ENCODE measurements around the gene ACTL10. TPM values are rescaled to one million over a fixed set of nuclear protein-coding genes. Genes with fewer than 3 reads are reported as not detected.

ACTL10 gene
- total and polyA plus RNA-seq, 2 of the 13 experiments (the other 11 are each of a cell fraction or from before 2014, with no cell fraction given): not detected

- 0 out of 2 replicates have a peak, but pooled peaks have one; percentile 65 for TF ChIP-seq SNAPC2 (CRISPR knock-in tag; IDR thresholded peaks at IDR 0.05)
- no peak for TF ChIP-seq ZFX (CRISPR knock-in tag; IDR thresholded peaks at IDR 0.05; ENCODE audit: low read depth)
- no peak for TF ChIP-seq CTCF (CRISPR knock-in tag; IDR thresholded peaks at IDR 0.05)
- TF ChIP-seq PRDM4 (CRISPR knock-in tag; IDR thresholded peaks at IDR 0.05; ENCODE audit: borderline replicate concordance): no peak
- no peak for TF ChIP-seq IRF9 (CRISPR knock-in tag; IDR thresholded peaks at IDR 0.05; ENCODE audit: borderline replicate concordance)
- no peak for TF ChIP-seq TOPORS (CRISPR knock-in tag; IDR thresholded peaks at IDR 0.05)
- no peak for TF ChIP-seq WIZ (CRISPR knock-in tag; IDR thresholded peaks at IDR 0.05)
- TF ChIP-seq GTF3A (CRISPR knock-in tag; conservative IDR thresholded peaks at IDR 0.05): no peak
- TF ChIP-seq ZNF225 (CRISPR knock-in tag; IDR thresholded peaks at IDR 0.05): no peak
- TF ChIP-seq SP2 (CRISPR knock-in tag; IDR thresholded peaks at IDR 0.05): no peak
- TF ChIP-seq, protein P1, sequence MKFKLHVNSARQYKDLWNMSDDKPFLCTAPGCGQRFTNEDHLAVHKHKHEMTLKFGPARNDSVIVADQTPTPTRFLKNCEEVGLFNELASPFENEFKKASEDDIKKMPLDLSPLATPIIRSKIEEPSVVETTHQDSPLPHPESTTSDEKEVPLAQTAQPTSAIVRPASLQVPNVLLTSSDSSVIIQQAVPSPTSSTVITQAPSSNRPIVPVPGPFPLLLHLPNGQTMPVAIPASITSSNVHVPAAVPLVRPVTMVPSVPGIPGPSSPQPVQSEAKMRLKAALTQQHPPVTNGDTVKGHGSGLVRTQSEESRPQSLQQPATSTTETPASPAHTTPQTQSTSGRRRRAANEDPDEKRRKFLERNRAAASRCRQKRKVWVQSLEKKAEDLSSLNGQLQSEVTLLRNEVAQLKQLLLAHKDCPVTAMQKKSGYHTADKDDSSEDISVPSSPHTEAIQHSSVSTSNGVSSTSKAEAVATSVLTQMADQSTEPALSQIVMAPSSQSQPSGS (CRISPR knock-in tag; IDR thresholded peaks at IDR 0.05): no peak
- no peak for TF ChIP-seq MED1 (CRISPR knock-in tag; IDR thresholded peaks at IDR 0.05)
- TF ChIP-seq SPEN (CRISPR knock-in tag; IDR thresholded peaks at IDR 0.05; ENCODE audit: low read depth): no peak
- no peak for TF ChIP-seq JUNB (CRISPR knock-in tag; IDR thresholded peaks at IDR 0.05; ENCODE audit: borderline replicate concordance)
- TF ChIP-seq ZFP90 (CRISPR knock-in tag; IDR thresholded peaks at IDR 0.05; ENCODE audit: borderline replicate concordance): 0 out of 2 replicates have a peak, but pooled peaks have one; percentile 16
- TF ChIP-seq, protein P2, sequence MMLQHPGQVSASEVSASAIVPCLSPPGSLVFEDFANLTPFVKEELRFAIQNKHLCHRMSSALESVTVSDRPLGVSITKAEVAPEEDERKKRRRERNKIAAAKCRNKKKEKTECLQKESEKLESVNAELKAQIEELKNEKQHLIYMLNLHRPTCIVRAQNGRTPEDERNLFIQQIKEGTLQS (CRISPR knock-in tag; IDR thresholded peaks at IDR 0.05): no peak
- TF ChIP-seq BATF2 (CRISPR knock-in tag; IDR thresholded peaks at IDR 0.05): no peak
- TF ChIP-seq ZNF816 (CRISPR knock-in tag; IDR thresholded peaks at IDR 0.05; ENCODE audit: borderline replicate concordance): no peak
- TF ChIP-seq ZNF337 (CRISPR knock-in tag; IDR thresholded peaks at IDR 0.05; ENCODE audit: borderline replicate concordance, low read depth): no peak
- TF ChIP-seq MYC (CRISPR knock-in tag; IDR thresholded peaks at IDR 0.05; ENCODE audit: borderline replicate concordance): no peak
These were observed 12.7 kb upstream of the ACTL10 start (continued) for GRCh38 chr20:33653900-33654596.
